Osteoblast (primary cell): Measurements from ENCODE around the gene IPO9. TPM values are rescaled to one million over a fixed set of nuclear protein-coding genes. Genes with fewer than 3 reads are reported as not detected.

Experiments used
- DNase-seq: peaks from one replicate; pipeline ENCODE4 v3.0.0; 2011; ENCODE audit warnings: low spot score, mixed read lengths; ENCODE audit not compliant: insufficient read length; ENCODE audit errors: missing footprints
- H2AFZ ChIP-seq: 2 replicates; pipeline ENCODE4 v1.6.0; 2011; ENCODE audit warnings: mild to moderate bottlenecking, low read length
- H3K27ac ChIP-seq: 2 replicates; pipeline ENCODE4 v1.5.1; 2011; ENCODE audit warnings: mild to moderate bottlenecking, low read depth, low read length, moderate library complexity
- H3K27me3 ChIP-seq: 2 replicates; pipeline ENCODE4 v1.6.0; 2012; ENCODE audit warnings: mild to moderate bottlenecking, control low read depth, inconsistent platforms, low read length, moderate library complexity; ENCODE audit not compliant: insufficient read depth
- H3K36me3 ChIP-seq: 2 replicates; pipeline ENCODE4 v1.5.1; 2011; ENCODE audit warnings: mild to moderate bottlenecking, low read length, control low read depth, moderate library complexity; ENCODE audit not compliant: insufficient read depth
- H3K4me1 ChIP-seq: 2 replicates; pipeline ENCODE4 v1.5.1; 2011; ENCODE audit warnings: mild to moderate bottlenecking, low read length, control low read depth, moderate library complexity; ENCODE audit not compliant: insufficient read depth
- H3K4me2 ChIP-seq: 2 replicates; pipeline ENCODE4 v1.6.0; 2011; ENCODE audit warnings: mild to moderate bottlenecking, low read length; ENCODE audit not compliant: insufficient read depth
- H3K4me3 ChIP-seq: fragments of 200-600 bp; sonication (generic); 3 replicates; pipeline ENCODE4 v1.5.1; 2012; ENCODE audit warnings: mild to moderate bottlenecking, low read length, inconsistent platforms; ENCODE audit not compliant: insufficient read depth
- H3K79me2 ChIP-seq: 2 replicates; pipeline ENCODE4 v1.6.0; 2012; ENCODE audit warnings: mild to moderate bottlenecking, low read length, control low read depth, inconsistent platforms; ENCODE audit not compliant: insufficient read depth
- H3K9me3 ChIP-seq: 2 replicates; pipeline ENCODE4 v1.5.1; 2011; ENCODE audit warnings: low read depth, low read length, control low read depth
- H4K20me1 ChIP-seq: 2 replicates; pipeline ENCODE4 v1.6.0; 2012; ENCODE audit warnings: mild to moderate bottlenecking, low read length, control low read depth; ENCODE audit not compliant: insufficient read depth
- CTCF ChIP-seq: IDR thresholded peaks from 2 replicates; pipeline ENCODE4 v1.5.1; 2011; ENCODE audit warnings: mild to moderate bottlenecking, low read depth, low read length, moderate library complexity; ENCODE audit errors: extremely low read depth
- total RNA-seq: library from RNA; depleted of rRNA; stranded (reverse); fragments of >200 nt; gene quantifications from 2 replicates; pipeline ENCODE4 v1.2.3, GENCODE V29; 2012

IPO9 gene
- total RNA-seq, 1 donor, result 26.1 TPM

- DNase-seq, result peak; percentile 74
- H3K4me2 ChIP-seq, result peak overlapping the region; percentile 2
- H3K27ac ChIP-seq, result peak overlapping the region; percentile 60
- peaks cover 7% of the 10 kb centered on the region for H3K36me3 ChIP-seq
- H3K79me2 ChIP-seq, result no peaks in the 10 kb centered on the region
- H3K27me3 ChIP-seq, result no peaks in the 10 kb centered on the region
- H2AFZ ChIP-seq, result no peak overlapping the region
- H3K9me3 ChIP-seq, result no peaks in the 10 kb centered on the region
- peaks cover 47% of the 10 kb centered on the region for H3K4me1 ChIP-seq
- TF ChIP-seq CTCF, result no peak
- no peaks in the 10 kb centered on the region for H4K20me1 ChIP-seq
- H3K4me3 ChIP-seq, result no peak overlapping the region
These were observed 74.2 kb downstream of the IPO9 start for GRCh38 chr1:201903135-201903534.

- Histone ChIP-seq H3K27me3 (no peaks in the 10 kb centered on the region), H3K36me3 (peaks cover 5% of the 10 kb centered on the region), H3K4me3 (no peak overlapping the region), H3K79me2 (no peaks in the 10 kb centered on the region), H2AFZ (no peak overlapping the region), H4K20me1 (no peaks in the 10 kb centered on the region), H3K9me3 (no peaks in the 10 kb centered on the region), H3K4me2 (peak overlapping the region; percentile 32), H3K27ac (peak overlapping the region; percentile 70), H3K4me1 (peaks cover 47% of the 10 kb centered on the region)
- DNase-seq, result peak; percentile 95
- TF ChIP-seq CTCF, result no peak
These were observed 75.6 kb downstream of the IPO9 start for GRCh38 chr1:201904579-201904978.

- no peaks in the 10 kb centered on the region for H3K27me3 ChIP-seq
- H3K36me3 ChIP-seq, result no peaks in the 10 kb centered on the region
- no peaks in the 10 kb centered on the region for H3K79me2 ChIP-seq
- H3K4me2 ChIP-seq, result peak overlapping the region; percentile 32
- H3K4me1 ChIP-seq, result peaks cover 47% of the 10 kb centered on the region
- H3K9me3 ChIP-seq, result no peaks in the 10 kb centered on the region
- no peak for TF ChIP-seq CTCF
- H4K20me1 ChIP-seq, result no peaks in the 10 kb centered on the region
- H3K27ac ChIP-seq, result peak overlapping the region; percentile 70
- H3K4me3 ChIP-seq, result no peak overlapping the region
- no peak for DNase-seq
- H2AFZ ChIP-seq, result no peak overlapping the region
These were observed 76.4 kb downstream of the IPO9 start for GRCh38 chr1:201905234-201905890.

GRCh38 chr1:201906336-201906735, 77.4 kb downstream of the IPO9 start:
- H3K36me3 ChIP-seq, result no peaks in the 10 kb centered on the region
- TF ChIP-seq CTCF, result no peak
- DNase-seq, result no peak
- no peaks in the 10 kb centered on the region for H3K27me3 ChIP-seq
- H3K4me2 ChIP-seq, result no peak overlapping the region
- no peaks in the 10 kb centered on the region for H4K20me1 ChIP-seq
- H3K4me1 ChIP-seq, result peaks cover 44% of the 10 kb centered on the region
- H2AFZ ChIP-seq, result no peak overlapping the region
- H3K4me3 ChIP-seq, result no peak overlapping the region
- H3K9me3 ChIP-seq, result no peaks in the 10 kb centered on the region
- no peak overlapping the region for H3K27ac ChIP-seq
- H3K79me2 ChIP-seq, result no peaks in the 10 kb centered on the region
